Rectal smooth muscle tissue (tissue), 1 donor: ENCODE measurements around the gene NFKBIE.

Experiments
- H3K27ac ChIP-seq: one replicate; pipeline ENCODE4 v1.7.0; 2013; ENCODE audit warnings: low read depth, low read length, inconsistent platforms
- H3K27me3 ChIP-seq: one replicate; pipeline ENCODE4 v1.7.0; 2013; ENCODE audit warnings: low read length; ENCODE audit not compliant: control insufficient read depth, insufficient read depth
- H3K36me3 ChIP-seq: one replicate; pipeline ENCODE4 v1.7.0; 2013; ENCODE audit warnings: low read length; ENCODE audit not compliant: control insufficient read depth, insufficient read depth
- H3K4me1 ChIP-seq: one replicate; pipeline ENCODE4 v1.7.0; 2013; ENCODE audit warnings: low read length; ENCODE audit not compliant: control insufficient read depth, insufficient read depth
- H3K4me3 ChIP-seq: one replicate; pipeline ENCODE4 v1.7.0; 2013; ENCODE audit warnings: low read length
- H3K9ac ChIP-seq: one replicate; pipeline ENCODE4 v1.7.0; 2013; ENCODE audit warnings: low read length

The NFKBIE gene

GRCh38 chr6:44292661-44293365 is 27.5 kb upstream of the NFKBIE start:
- Histone ChIP-seq H3K9ac (no peak overlapping the region), H3K27ac (no peak overlapping the region), H3K36me3 (no peaks in the 10 kb centered on the region), H3K4me3 (no peak overlapping the region), H3K27me3 (peaks cover 41% of the 10 kb centered on the region), H3K4me1 (no peaks in the 10 kb centered on the region)

- no peak overlapping the region for H3K4me3 ChIP-seq
- peaks cover 40% of the 10 kb centered on the region for H3K27me3 ChIP-seq
- no peaks in the 10 kb centered on the region for H3K4me1 ChIP-seq
- H3K9ac ChIP-seq, result no peak overlapping the region
- no peaks in the 10 kb centered on the region for H3K36me3 ChIP-seq
- no peak overlapping the region for H3K27ac ChIP-seq
These were observed 26.5 kb upstream of the NFKBIE start for GRCh38 chr6:44291841-44292240.

- peaks cover 23% of the 10 kb centered on the region for H3K27me3 ChIP-seq
- H3K27ac ChIP-seq, result no peak overlapping the region
- H3K4me3 ChIP-seq, result no peak overlapping the region
- H3K36me3 ChIP-seq, result no peaks in the 10 kb centered on the region
- no peak overlapping the region for H3K9ac ChIP-seq
- H3K4me1 ChIP-seq, result no peaks in the 10 kb centered on the region
These were observed 24.4 kb upstream of the NFKBIE start for GRCh38 chr6:44289726-44290260.

- H3K36me3 ChIP-seq, result no peaks in the 10 kb centered on the region
- H3K4me3 ChIP-seq, result no peak overlapping the region
- H3K4me1 ChIP-seq, result no peaks in the 10 kb centered on the region
- H3K27me3 ChIP-seq, result peaks cover 23% of the 10 kb centered on the region
- no peak overlapping the region for H3K9ac ChIP-seq
- no peak overlapping the region for H3K27ac ChIP-seq
These were observed 21.4 kb upstream of the NFKBIE start for GRCh38 chr6:44286747-44287146.

GRCh38 chr6:44286285-44286565 is 20.9 kb upstream of the NFKBIE start:
- H3K4me3 ChIP-seq, result no peak overlapping the region
- no peaks in the 10 kb centered on the region for H3K4me1 ChIP-seq
- peaks cover 20% of the 10 kb centered on the region for H3K27me3 ChIP-seq

GRCh38 chr6:44285552-44286284 is 20.4 kb upstream of the NFKBIE start:
- peaks cover 19% of the 10 kb centered on the region for H3K27me3 ChIP-seq

More at GRCh38 chr6:44286285-44286565, 20.9 kb upstream of the NFKBIE start:
- H3K36me3 ChIP-seq, result no peaks in the 10 kb centered on the region
- no peak overlapping the region for H3K9ac ChIP-seq
- H3K27ac ChIP-seq, result no peak overlapping the region

GRCh38 chr6:44284867-44285266 is 19.5 kb upstream of the NFKBIE start:
- no peaks in the 10 kb centered on the region for H3K4me1 ChIP-seq
- peaks cover 15% of the 10 kb centered on the region for H3K27me3 ChIP-seq
- no peak overlapping the region for H3K9ac ChIP-seq
- no peak overlapping the region for H3K27ac ChIP-seq
- no peaks in the 10 kb centered on the region for H3K36me3 ChIP-seq
- H3K4me3 ChIP-seq, result no peak overlapping the region

More at GRCh38 chr6:44285552-44286284, 20.4 kb upstream of the NFKBIE start:
- no peak overlapping the region for H3K9ac ChIP-seq
- H3K4me1 ChIP-seq, result no peaks in the 10 kb centered on the region
- no peak overlapping the region for H3K27ac ChIP-seq
- no peak overlapping the region for H3K4me3 ChIP-seq
- H3K36me3 ChIP-seq, result no peaks in the 10 kb centered on the region

GRCh38 chr6:44284121-44284520 is 18.8 kb upstream of the NFKBIE start:
- H3K9ac ChIP-seq, result no peak overlapping the region
- no peak overlapping the region for H3K4me3 ChIP-seq
- no peaks in the 10 kb centered on the region for H3K36me3 ChIP-seq
- no peak overlapping the region for H3K27ac ChIP-seq
- no peaks in the 10 kb centered on the region for H3K4me1 ChIP-seq
- peaks cover 9% of the 10 kb centered on the region for H3K27me3 ChIP-seq

- Histone ChIP-seq H3K4me1 (no peaks in the 10 kb centered on the region), H3K27me3 (peaks cover 21% of the 10 kb centered on the region), H3K4me3 (no peak overlapping the region), H3K36me3 (no peaks in the 10 kb centered on the region), H3K27ac (no peak overlapping the region), H3K9ac (no peak overlapping the region)
These were observed 13.7 kb upstream of the NFKBIE start for GRCh38 chr6:44278774-44279697.

- Histone ChIP-seq H3K27me3 (peaks cover 24% of the 10 kb centered on the region), H3K9ac (no peak overlapping the region), H3K27ac (no peak overlapping the region), H3K4me1 (no peaks in the 10 kb centered on the region), H3K4me3 (no peak overlapping the region), H3K36me3 (no peaks in the 10 kb centered on the region)
These were observed 13.0 kb upstream of the NFKBIE start for GRCh38 chr6:44278315-44278714.

GRCh38 chr6:44277763-44278162 is 12.4 kb upstream of the NFKBIE start:
- Histone ChIP-seq H3K36me3 (no peaks in the 10 kb centered on the region), H3K27ac (no peak overlapping the region), H3K4me3 (no peak overlapping the region), H3K9ac (no peak overlapping the region), H3K27me3 (peaks cover 28% of the 10 kb centered on the region), H3K4me1 (no peaks in the 10 kb centered on the region)
